Measurements from ENCODE around the gene NT5C3B. TPM values are rescaled to one million over a fixed set of nuclear protein-coding genes. Genes with fewer than 3 reads are reported as not detected.
"Not testable (repeated sequence)": the region's sequence is repeated elsewhere in the genome, so short reads cannot be mapped to it uniquely, and the experiment has no call there.

The NT5C3B gene
- total RNA-seq, 1 donor from 2014 or later, result 36.5 TPM

DNA sequence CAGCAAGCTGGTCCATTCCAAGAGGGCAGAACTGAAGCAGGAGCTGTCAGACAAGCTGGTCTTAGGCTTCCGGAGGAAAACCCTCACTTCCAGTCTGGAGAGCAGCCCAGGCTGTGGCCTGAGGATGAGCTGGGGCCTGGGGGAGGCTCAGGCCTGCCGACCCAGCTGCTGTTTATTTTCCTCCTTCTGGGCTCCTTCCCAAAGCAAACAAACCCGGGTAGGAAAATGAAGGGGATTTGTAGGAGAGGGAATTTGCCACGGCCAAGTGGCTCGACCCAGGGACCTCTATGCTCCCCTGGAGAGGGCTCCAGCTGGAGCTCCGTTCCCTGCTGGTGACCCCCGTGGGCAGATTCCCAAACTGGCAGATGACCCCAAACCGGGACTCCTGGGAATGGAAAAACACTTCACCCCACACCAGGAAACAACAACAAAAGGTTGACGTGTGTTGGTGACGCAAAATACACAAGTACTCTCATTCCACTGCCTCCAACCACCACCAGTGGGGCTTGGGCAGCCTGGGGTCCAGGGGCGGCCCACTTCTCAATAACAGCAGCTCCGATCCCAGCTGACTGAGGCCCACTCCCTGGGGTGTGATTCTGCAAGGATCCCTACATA is 58.4 kb downstream of the NT5C3B start:
- Histone ChIP-seq H3K9me3 (no peaks in the 10 kb centered on the region), H3K4me1 (peaks cover 91% of the 10 kb centered on the region), H3K27ac (peak overlapping the region; percentile 82), H3K27me3 (no peaks in the 10 kb centered on the region), H3K4me3 (no peak overlapping the region), H3K36me3 (no peaks in the 10 kb centered on the region)
- peak; percentile 74 for DNase-seq
- peak; percentile 76 for ATAC-seq
- TF ChIP-seq, protein P1, sequence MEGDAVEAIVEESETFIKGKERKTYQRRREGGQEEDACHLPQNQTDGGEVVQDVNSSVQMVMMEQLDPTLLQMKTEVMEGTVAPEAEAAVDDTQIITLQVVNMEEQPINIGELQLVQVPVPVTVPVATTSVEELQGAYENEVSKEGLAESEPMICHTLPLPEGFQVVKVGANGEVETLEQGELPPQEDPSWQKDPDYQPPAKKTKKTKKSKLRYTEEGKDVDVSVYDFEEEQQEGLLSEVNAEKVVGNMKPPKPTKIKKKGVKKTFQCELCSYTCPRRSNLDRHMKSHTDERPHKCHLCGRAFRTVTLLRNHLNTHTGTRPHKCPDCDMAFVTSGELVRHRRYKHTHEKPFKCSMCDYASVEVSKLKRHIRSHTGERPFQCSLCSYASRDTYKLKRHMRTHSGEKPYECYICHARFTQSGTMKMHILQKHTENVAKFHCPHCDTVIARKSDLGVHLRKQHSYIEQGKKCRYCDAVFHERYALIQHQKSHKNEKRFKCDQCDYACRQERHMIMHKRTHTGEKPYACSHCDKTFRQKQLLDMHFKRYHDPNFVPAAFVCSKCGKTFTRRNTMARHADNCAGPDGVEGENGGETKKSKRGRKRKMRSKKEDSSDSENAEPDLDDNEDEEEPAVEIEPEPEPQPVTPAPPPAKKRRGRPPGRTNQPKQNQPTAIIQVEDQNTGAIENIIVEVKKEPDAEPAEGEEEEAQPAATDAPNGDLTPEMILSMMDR (IDR thresholded peaks at IDR 0.05), result no peak
- intact Hi-C loops (cut with DNase I), result no loop called here

DNA sequence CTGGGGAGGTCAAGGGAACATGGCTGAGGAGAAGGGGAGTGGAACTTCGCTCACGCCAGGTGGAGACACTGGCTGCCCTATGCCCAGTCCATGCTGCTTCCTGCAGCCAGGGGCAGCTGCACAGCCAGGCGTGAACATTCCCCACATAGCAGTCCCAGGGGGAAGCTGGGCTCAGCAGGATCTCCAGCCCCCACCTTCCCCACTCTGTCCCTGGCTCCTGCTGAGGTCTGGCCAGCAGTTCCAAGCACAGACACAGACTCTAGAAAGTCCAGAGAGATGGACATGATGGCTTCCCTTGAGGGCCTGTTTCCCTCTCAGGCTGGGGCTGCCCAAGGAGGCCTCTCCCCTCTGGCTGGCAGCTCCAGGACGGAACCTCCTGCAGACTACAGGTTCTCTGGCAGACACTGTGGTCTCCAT is 58.9 kb downstream of the NT5C3B start:
- Histone ChIP-seq H3K9me3 (no peaks in the 10 kb centered on the region), H3K27ac (peak overlapping the region; percentile 82), H3K27me3 (no peaks in the 10 kb centered on the region), H3K4me1 (peaks cover 91% of the 10 kb centered on the region), H3K36me3 (no peaks in the 10 kb centered on the region), H3K4me3 (no peak overlapping the region)
- intact Hi-C loops (cut with DNase I), result no loop called here
- peak; percentile 57 for ATAC-seq
- TF ChIP-seq, protein P1 (IDR thresholded peaks at IDR 0.05), result no peak
- no peak for DNase-seq

DNA sequence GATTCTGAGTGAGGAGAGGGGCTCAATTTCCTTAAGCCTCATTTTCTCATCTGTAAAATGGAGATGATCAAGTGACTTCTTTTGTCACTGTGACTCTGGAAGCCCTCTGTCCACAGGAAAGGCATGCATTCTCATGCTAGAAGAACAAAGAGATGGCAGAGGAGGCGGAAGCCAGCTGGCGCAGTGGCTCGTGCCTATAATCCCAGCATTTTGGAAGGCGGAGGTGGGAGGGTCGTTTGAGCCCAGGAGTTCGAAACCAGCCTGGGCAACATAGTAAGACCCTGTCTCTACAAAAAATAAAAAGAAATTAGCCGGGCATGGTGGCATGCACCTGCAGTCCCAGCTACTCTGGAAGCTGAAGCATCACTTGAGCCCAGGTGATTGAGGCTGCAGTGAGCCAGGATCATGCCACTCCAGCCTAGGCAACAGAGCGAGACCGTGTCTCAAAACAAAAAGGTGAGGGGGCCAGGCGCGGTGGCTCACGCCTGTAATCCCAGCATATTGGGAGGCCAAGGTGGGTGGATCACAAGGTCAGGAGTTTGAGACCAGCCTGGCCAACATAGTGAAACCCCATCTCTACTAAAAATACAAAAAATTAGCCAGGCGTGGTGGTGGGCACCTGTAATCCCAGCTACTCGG is 59.7 kb downstream of the NT5C3B start:
- H3K9me3 ChIP-seq; DNase-seq; H3K27me3 ChIP-seq; H3K4me3 ChIP-seq; H3K36me3 ChIP-seq; ATAC-seq; intact Hi-C loops (cut with DNase I): not testable (repeated sequence)
- Histone ChIP-seq H3K4me1 (peaks cover 87% of the 10 kb centered on the region), H3K27ac (peak overlapping the region; percentile 82)

DNA sequence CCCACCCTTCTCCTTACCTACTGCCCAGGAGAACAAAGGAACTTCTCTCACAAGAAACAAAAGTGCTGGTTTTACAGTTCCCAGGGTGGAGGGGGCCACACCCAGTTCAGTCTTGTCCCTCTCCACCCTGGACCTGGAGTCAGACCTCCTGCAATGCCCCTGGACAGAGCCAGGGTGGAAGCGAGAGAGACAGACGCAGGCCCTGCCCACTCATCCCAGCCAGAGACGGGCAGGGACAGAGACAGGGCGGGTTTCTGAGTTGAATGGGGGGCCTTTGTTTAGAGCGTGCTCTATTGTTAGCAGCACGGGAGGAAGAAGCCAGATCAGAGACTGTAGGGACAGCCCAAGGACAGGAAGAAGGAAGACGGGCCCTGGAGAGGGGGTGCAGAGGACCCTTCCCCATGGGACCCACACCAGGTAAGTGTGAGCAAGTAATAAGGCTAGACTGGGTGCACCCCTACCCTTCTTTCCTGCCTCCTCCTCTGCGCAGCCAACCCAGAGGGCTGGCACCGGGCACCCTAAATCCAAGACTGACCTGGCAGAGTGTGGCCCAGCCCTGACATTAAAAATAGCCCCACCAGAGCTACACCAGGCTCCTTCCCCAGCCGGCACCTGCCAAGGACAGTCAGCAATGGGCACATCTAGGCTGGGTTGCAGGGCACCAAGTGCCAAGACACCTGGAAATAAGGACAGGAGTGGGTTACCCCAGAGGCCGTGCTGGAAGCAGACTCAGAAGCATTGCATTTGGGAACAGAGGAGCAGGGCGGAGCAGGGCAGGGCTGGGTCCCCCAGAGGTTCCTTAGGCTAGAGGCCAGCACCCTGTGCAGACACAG is 60.4 kb downstream of the NT5C3B start:
- H3K27ac ChIP-seq, result peak overlapping the region; percentile 82
- H3K4me3 ChIP-seq, result no peak overlapping the region
- intact Hi-C loops (cut with DNase I), result no loop called here
- no peak for DNase-seq
- peaks cover 83% of the 10 kb centered on the region for H3K4me1 ChIP-seq
- peak; percentile 1 for ATAC-seq
- TF ChIP-seq, protein P1 (IDR thresholded peaks at IDR 0.05), result no peak
- peaks cover 10% of the 10 kb centered on the region for H3K36me3 ChIP-seq
- no peaks in the 10 kb centered on the region for H3K9me3 ChIP-seq
- H3K27me3 ChIP-seq, result no peaks in the 10 kb centered on the region

Other genes with a start within 250 kb of the NT5C3B start
- gene KRT14, start 249.3 kb downstream of the NT5C3B start, total RNA-seq, result not detected
- not detected for gene KRT16, start 223.5 kb downstream of the NT5C3B start, total RNA-seq
- 5.9 TPM for gene KRT17, start 211.7 kb downstream of the NT5C3B start, total RNA-seq
- 974 TPM for gene EIF1, start 147.3 kb downstream of the NT5C3B start, total RNA-seq
- gene GAST, start 123.9 kb downstream of the NT5C3B start, total RNA-seq, result not detected
- 0.58 TPM for gene HAP1, start 101.6 kb downstream of the NT5C3B start, total RNA-seq
- gene JUP, start 49.5 kb downstream of the NT5C3B start, total RNA-seq, result 109 TPM
- gene P3H4, start 24.3 kb downstream of the NT5C3B start, total RNA-seq, result 9.5 TPM
- 34.5 TPM for gene FKBP10, start 23.2 kb downstream of the NT5C3B start, total RNA-seq
- 0.29 TPM for gene KLHL10, start 1.6 kb upstream of the NT5C3B start, total RNA-seq
- 12.6 TPM for gene KLHL11, start 29.2 kb upstream of the NT5C3B start, total RNA-seq
- 112 TPM for gene ACLY, start 82.7 kb upstream of the NT5C3B start, total RNA-seq
- 1.0 TPM for gene ODAD4, start 94.4 kb upstream of the NT5C3B start, total RNA-seq
- gene CNP, start 130.6 kb upstream of the NT5C3B start, total RNA-seq, result 51.1 TPM
- gene DNAJC7, start 181.2 kb upstream of the NT5C3B start, total RNA-seq, result 75.9 TPM
- gene NKIRAS2, start 183.9 kb upstream of the NT5C3B start, total RNA-seq, result 28.8 TPM
- 0.72 TPM for gene C17orf113, start 214.4 kb upstream of the NT5C3B start, total RNA-seq

Data from upper lobe of right lung (tissue), 1 donor.